Posterior vena cava (tissue), 2 donors: Measurements from ENCODE around the gene FDXR. TPM values are rescaled to one million over a fixed set of nuclear protein-coding genes. Genes with fewer than 3 reads are reported as not detected.

ENCODE experiments used
- DNase-seq: peaks from one replicate; pipeline ENCODE4 v3.0.0-alpha.2; 2020; ENCODE audit warnings: low spot score
- intact Hi-C, 2 donors: fragments of 100-400 bp; cut with DNase I; formaldehyde crosslinking; loops; one replicate each; pipeline versions ENCODE4 v1.14.1 to v1.14.2; 2022 to 2023
- total RNA-seq, 2 donors: library from RNA; stranded (reverse); fragmentation: NEBNext Ultra II Directional; extraction: Animal tissue kit (Norgen Biotek cat#: 25700); gene quantifications; one replicate each; pipeline ENCODE4 v1.2.1, GENCODE V29; 2021
- donor health status: DM: yes; HTN: yes; CAD: no.
- donor health status: DM: yes; HTN: yes; CAD: no.

The FDXR gene
- total RNA-seq, 2 donors from 2014 or later, result 3.3 to 6.2 TPM

DNA sequence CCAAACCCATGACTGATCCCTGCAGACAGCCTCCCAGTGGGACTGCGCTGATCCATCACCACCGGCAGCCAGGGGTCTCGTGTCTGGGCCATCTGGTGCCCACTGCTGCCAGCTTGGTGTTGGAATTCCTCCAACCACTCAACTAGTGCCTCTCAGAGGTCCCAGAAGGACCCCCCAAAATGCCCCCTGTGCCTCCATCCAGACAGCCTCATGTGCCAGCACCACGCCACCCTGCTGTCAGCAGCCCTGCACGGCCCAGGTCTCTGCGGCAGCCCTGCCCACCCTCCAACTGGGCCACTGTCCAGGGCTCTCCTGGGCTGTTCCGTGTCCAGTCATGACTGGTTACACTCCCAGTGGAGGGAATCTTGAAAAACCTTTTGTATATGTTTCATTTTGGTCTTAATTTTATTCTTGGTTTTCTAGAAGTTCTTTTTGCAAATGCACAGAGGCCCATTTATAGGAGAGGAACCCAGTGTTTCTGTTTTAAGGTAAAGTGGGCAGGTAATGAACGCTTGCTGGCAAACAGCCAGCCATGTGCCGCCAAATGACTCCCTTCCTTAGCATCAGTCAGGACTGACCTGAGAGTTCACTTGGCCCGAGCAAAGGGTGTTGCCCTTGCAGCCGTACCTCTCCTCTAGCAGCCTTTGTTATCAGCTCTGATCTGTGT, 47.7 kb downstream of the FDXR start:
- intact Hi-C loops, result loop anchor here in 1 of 2 donors (1.0 kb wide), 1 partner anchor 12 kb away; no protein-coding TSS in a partner anchor
- DNase-seq, result no peak

GRCh38 chr17:74822939-74823367, 49.8 kb downstream of the FDXR start:
- DNase-seq, result no peak
- intact Hi-C loops, result no loop called here

DNA sequence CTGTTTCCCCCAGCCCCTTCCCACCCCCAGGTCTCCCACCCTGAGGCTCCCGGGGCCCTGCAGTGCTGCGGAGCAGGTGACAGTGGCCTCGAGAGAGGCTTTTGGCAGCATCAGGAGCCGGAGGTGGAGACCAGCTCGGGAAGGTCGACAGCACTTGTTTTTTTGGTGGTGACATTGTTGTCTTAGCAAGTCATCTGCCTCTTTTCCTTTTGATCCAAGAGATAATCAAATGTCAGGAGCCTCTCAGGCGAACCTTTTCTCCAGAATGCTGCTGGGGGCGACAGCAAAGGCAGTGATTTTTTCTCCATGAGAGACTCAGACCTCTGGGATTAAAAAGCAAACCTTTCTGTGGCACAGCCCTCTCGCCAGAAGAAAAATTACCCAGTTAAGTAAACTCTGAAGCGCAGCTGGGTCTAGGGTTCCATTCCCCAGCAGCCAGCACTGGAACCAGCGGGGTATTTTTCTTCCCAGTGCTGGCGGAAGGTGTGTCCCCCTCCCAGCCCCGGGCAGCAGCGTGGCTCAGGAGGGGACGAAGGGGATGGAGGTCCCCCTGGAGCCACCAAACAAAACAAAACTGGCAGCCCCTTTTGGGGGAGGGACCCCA, 50.4 kb downstream of the FDXR start:
- intact Hi-C loops, result no loop called here
- DNase-seq, result no peak

DNA sequence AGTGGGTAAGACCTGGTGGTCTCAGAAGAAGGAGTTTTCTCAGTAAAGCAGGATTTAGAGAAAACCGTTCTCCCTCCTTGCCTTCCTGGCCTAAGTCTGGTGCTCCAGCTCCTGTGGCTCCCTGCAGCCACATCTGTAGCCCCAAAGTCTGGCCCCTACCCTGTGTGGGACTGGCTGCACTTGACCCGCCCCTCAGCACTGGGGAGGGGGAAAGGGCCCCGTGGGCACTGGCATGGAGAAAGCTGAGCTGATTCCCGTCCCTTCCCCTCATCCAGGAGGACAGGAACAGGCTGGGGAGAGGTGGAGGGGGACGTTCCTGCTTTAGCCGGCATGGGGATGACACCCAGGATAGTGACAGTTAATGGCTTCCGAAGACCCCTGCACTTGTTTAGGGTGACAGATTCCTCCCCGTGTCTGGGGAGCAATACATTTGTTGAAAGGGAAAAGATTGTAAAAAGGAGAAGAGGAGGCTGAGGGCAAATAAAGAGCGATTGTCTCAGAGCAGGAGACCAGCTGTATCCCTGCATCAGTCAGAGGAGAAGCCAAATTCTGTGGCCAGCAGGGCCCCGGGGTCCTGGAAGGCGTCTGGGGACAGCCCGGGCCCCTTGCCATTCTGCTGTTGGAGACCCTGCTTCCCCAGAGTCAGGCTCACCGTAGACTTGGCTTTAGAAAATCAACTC, 51.0 kb downstream of the FDXR start:
- no peak for DNase-seq
- intact Hi-C loops, result no loop called here

GRCh38 chr17:74819801-74820436, 52.9 kb downstream of the FDXR start:
- DNase-seq, result no peak
- intact Hi-C loops, result no loop called here

GRCh38 chr17:74818291-74818938, 54.4 kb downstream of the FDXR start:
- intact Hi-C loops, result no loop called here
- no peak for DNase-seq

- DNase-seq, result no peak
- intact Hi-C loops, result no loop called here
Measured at GRCh38 chr17:74816905-74817620, 55.7 kb downstream of the FDXR start.

GRCh38 chr17:74815550-74816370, 57.0 kb downstream of the FDXR start:
- no peak for DNase-seq
- intact Hi-C loops, result no loop called here

- intact Hi-C loops, result no loop called here
- DNase-seq, result no peak
Measured at GRCh38 chr17:74815067-74815466, 57.7 kb downstream of the FDXR start.

DNA sequence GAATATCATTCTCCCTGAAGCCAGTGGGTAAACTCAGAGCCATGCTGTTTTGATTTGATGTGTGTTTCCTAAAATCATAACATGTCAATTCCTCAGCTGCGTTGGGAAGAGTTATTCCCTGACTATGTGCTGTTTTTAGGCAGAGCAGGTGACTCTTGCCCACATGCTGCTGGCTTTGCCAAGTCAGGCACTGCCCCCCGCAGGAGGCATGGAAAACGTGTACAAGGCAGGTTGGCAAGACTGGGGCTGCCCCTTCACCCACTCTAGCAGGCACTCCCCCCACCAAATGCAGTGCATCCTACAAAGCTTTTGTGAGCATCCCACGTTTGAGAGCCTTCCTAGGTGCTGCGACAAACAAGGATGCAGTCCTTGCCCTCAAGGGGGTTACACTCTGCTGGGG, 58.3 kb downstream of the FDXR start:
- DNase-seq, result no peak
- intact Hi-C loops, result no loop called here

Other genes starting within 250 kb of the FDXR start
- gene CD300E, start 249.3 kb downstream of the FDXR start, total RNA-seq, result 1 to 10 TPM; 1.4 to 3.3 TPM
- gene CD300LF, start 160.1 kb downstream of the FDXR start, total RNA-seq, result 1 to 10 TPM in 1 of 2 donors, under 1 TPM in 1; 0.48 to 3.1 TPM
- gene RAB37, start 135.7 kb downstream of the FDXR start, total RNA-seq, result 1 to 10 TPM; 1.1 to 1.6 TPM
- 10 to 100 TPM in 1 of 2 donors, 1 to 10 TPM in 1; 7.0 to 11.5 TPM for gene NHERF1, start 124.4 kb downstream of the FDXR start, total RNA-seq
- 10 to 100 TPM; 26.8 to 31.7 TPM for gene NAT9, start 96.6 kb downstream of the FDXR start, total RNA-seq
- under 1 TPM; 0.38 to 0.65 TPM for gene GRIN2C, start 13.1 kb downstream of the FDXR start, total RNA-seq
- not detected for gene FADS6, start 20.6 kb upstream of the FDXR start, total RNA-seq
- not detected for gene USH1G, start 50.3 kb upstream of the FDXR start, total RNA-seq
- gene OTOP2, start 51.3 kb upstream of the FDXR start, total RNA-seq, result not detected
- gene OTOP3, start 62.9 kb upstream of the FDXR start, total RNA-seq, result not detected
- 10 to 100 TPM; 11.7 to 13.0 TPM for gene HID1, start 99.8 kb upstream of the FDXR start, total RNA-seq
- 10 to 100 TPM; 17.4 to 26.0 TPM for gene CDR2L, start 114.6 kb upstream of the FDXR start, total RNA-seq
- gene MRPL58, start 139.7 kb upstream of the FDXR start, total RNA-seq, result 10 to 100 TPM; 23.3 to 23.5 TPM
- 100 to 1,000 TPM; 205 to 235 TPM for gene ATP5PD, start 174.0 kb upstream of the FDXR start, total RNA-seq
- 10 to 100 TPM; 23.0 to 25.0 TPM for gene KCTD2, start 174.2 kb upstream of the FDXR start, total RNA-seq
- gene SLC16A5, start 215.0 kb upstream of the FDXR start, total RNA-seq, result 1 to 10 TPM; 6.1 to 8.1 TPM
- 1 to 10 TPM; 5.8 to 6.4 TPM for gene ARMC7, start 237.0 kb upstream of the FDXR start, total RNA-seq